Measurements from ENCODE around the gene LRRC8E.

Gene LRRC8E

DNA sequence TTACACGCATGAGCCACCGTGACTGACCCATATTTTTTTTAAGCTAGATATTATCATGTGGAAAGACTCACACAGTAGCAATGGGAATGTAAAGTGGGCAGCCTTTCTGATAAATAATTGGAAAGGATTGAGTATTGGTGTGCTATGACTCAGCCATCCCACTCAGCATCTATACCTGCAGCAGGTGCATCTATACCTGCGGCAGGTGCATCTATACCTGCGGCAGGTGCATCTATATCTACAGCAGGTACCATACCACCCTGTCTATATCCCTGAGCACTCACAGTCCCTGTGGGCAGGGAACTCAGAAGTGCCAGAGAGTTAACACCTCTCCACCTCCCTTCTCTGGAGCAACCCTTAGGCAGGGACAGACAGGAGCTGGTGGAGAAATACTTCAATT lies 5.2 kb upstream of the LRRC8E start:
- Histone ChIP-seq H3K27ac (ENCODE audit: low read length, poor library complexity, severe bottlenecking) (no peak overlapping the region), H2AK5ac (ENCODE audit: low read length, severe bottlenecking) (no peak overlapping the region), H2AFZ (ENCODE audit: low read depth, low read length) (no peak overlapping the region), H3K14ac (ENCODE audit: low read length in 2 of 2) (no peak overlapping the region), H4K91ac (ENCODE audit: low read length) (no peak overlapping the region), H2BK15ac (ENCODE audit: low read depth, poor library complexity, severe bottlenecking) (no peak overlapping the region), H2BK5ac (ENCODE audit: low read depth, low read length, poor library complexity, severe bottlenecking) (no peak overlapping the region), H3K27me3 (ENCODE audit: control insufficient read depth in 1 of 2, insufficient read depth in 1 of 2, low read length in 2 of 2) (peaks cover 5% of the 10 kb centered on the region in 2 experiments), H3K23ac (ENCODE audit: low read length in 2 of 2) (no peak overlapping the region), H2BK12ac (ENCODE audit: low read length in 2 of 2) (no peak overlapping the region), H3K4me1 (ENCODE audit: control insufficient read depth, insufficient read depth, low read depth, low read length) (peaks cover 5% of the 10 kb centered on the region), H3K36me3 (ENCODE audit: control insufficient read depth in 1 of 2, insufficient read depth in 2 of 2, low read depth in 1 of 2, low read length in 2 of 2) (peaks cover 0 to 4% of the 10 kb centered on the region in 2 experiments), H4K8ac (ENCODE audit: low read length) (no peak overlapping the region), H3K4me2 (ENCODE audit: low read length, poor library complexity, severe bottlenecking) (no peak overlapping the region), H3K9ac (ENCODE audit: low read length) (no peak overlapping the region), H3K4me3 (ENCODE audit: insufficient read depth in 1 of 2, low read depth in 1 of 2, low read length in 2 of 2) (no peak overlapping the region), H3K4ac (ENCODE audit: low read depth in 1 of 2, low read length in 2 of 2) (no peak overlapping the region), H3K9me3 (ENCODE audit: control insufficient read depth, low read length) (no peaks in the 10 kb centered on the region), H2BK120ac (ENCODE audit: low read depth, low read length) (no peak overlapping the region), H3K18ac (ENCODE audit: low read depth in 1 of 2, low read length in 2 of 2) (no peak overlapping the region), H3K79me1 (replicated peaks; ENCODE audit: low read length, poor library complexity, severe bottlenecking) (peaks cover 1% of the 10 kb centered on the region)
- WGBS = 97% methylated on average over 2 of the region's 4 CpGs
- DNase-seq = no peak

DNA sequence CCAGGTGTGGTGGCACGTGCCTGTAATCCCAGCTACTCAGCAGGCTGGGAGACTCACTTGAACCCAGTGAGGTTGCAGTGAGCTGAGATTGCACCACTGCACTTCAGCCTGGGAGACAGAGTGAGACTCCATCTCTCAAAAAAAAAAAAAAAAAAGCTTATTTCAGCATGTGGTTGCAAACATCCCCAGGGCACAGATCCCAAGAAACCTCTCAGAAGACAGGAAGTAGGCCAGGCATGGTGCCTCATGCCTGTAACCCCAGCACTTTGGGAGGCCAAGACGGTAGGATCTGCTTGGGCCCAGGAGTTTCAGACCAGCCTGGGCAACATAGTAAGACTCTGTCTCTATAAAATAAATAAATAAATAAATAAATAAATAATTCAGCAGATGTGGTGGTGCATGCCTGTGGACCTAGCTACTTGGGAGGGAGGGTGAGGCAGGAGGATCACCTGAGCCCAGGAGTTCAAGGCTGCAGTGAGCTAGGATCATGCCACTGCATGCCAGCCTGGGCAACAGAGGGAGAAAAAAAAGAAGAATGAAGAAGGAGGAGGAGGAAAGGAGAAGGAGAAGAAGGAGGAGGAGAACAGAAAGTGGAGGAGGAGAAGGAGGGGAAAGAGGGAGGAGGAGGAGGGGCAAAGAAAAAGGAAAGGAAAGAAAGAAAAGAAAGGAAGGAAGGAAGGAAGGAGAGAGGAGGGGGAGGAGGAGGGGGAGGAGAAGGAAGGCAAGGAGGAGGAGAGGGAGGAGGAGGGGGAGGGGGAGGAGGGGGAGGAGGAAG lies 4.3 kb upstream of the LRRC8E start:
- no peak overlapping the region for H2BK12ac ChIP-seq (ENCODE audit: low read length in 2 of 2)
- no peaks in the 10 kb centered on the region for H3K9me3 ChIP-seq (ENCODE audit: control insufficient read depth, low read length)
- no peak overlapping the region for H3K23ac ChIP-seq (ENCODE audit: low read length in 2 of 2)
- H3K14ac ChIP-seq (ENCODE audit: low read length in 2 of 2) = no peak overlapping the region
- no peak overlapping the region for H2AFZ ChIP-seq (ENCODE audit: low read depth, low read length)
- no peak overlapping the region for H3K4ac ChIP-seq (ENCODE audit: low read depth in 1 of 2, low read length in 2 of 2)
- DNase-seq = peak; percentile 69
- H3K79me1 ChIP-seq (replicated peaks; ENCODE audit: low read length, poor library complexity, severe bottlenecking) = peaks cover 8% of the 10 kb centered on the region
- H3K9ac ChIP-seq (ENCODE audit: low read length) = no peak overlapping the region
- no peak overlapping the region for H3K18ac ChIP-seq (ENCODE audit: low read depth in 1 of 2, low read length in 2 of 2)
- H4K91ac ChIP-seq (ENCODE audit: low read length) = no peak overlapping the region
- no peak overlapping the region for H2BK5ac ChIP-seq (ENCODE audit: low read depth, low read length, poor library complexity, severe bottlenecking)
- no peak overlapping the region for H4K8ac ChIP-seq (ENCODE audit: low read length)
- no peak overlapping the region for H3K4me2 ChIP-seq (ENCODE audit: low read length, poor library complexity, severe bottlenecking)
- peaks cover 13% of the 10 kb centered on the region for H3K4me1 ChIP-seq (ENCODE audit: control insufficient read depth, insufficient read depth, low read depth, low read length)
- whole genome bisulfite sequencing = 86% methylated on average over 1 of the region's 2 CpGs
- peaks cover 0 to 4% of the 10 kb centered on the region in 2 experiments for H3K36me3 ChIP-seq (ENCODE audit: control insufficient read depth in 1 of 2, insufficient read depth in 2 of 2, low read depth in 1 of 2, low read length in 2 of 2)
- H3K27me3 ChIP-seq (ENCODE audit: control insufficient read depth in 1 of 2, insufficient read depth in 1 of 2, low read length in 2 of 2) = peaks cover 5% of the 10 kb centered on the region in 2 experiments
- no peak overlapping the region for H3K4me3 ChIP-seq (ENCODE audit: insufficient read depth in 1 of 2, low read depth in 1 of 2, low read length in 2 of 2)
- no peak overlapping the region for H2AK5ac ChIP-seq (ENCODE audit: low read length, severe bottlenecking)
- no peak overlapping the region for H2BK120ac ChIP-seq (ENCODE audit: low read depth, low read length)
- H3K27ac ChIP-seq (ENCODE audit: low read length, poor library complexity, severe bottlenecking) = no peak overlapping the region
- H2BK15ac ChIP-seq (ENCODE audit: low read depth, poor library complexity, severe bottlenecking) = no peak overlapping the region

DNA sequence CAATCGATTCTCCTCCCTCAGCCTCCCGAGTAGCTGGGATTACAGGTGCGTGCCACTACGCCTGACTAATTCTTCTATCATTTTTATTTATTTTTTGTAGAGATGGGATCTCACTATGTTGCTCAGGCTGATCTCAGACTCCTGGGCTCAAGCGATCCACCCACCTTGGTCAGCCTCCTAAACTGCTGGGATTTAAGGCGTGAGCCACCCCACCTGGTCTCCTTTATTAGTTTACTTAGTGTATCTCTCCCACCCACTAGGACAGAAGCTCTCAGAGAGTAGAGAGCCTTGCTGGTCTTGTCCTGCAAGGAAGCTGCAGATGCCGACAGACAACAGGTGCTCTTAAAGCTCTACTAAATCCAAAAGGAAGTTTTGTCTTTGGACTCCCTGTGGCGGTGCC lies 2.5 kb upstream of the LRRC8E start:
- Histone ChIP-seq H3K79me1 (replicated peaks; ENCODE audit: low read length, poor library complexity, severe bottlenecking) (peaks cover 9% of the 10 kb centered on the region), H2BK120ac (ENCODE audit: low read depth, low read length) (no peak overlapping the region), H4K8ac (ENCODE audit: low read length) (no peak overlapping the region), H2BK12ac (ENCODE audit: low read length in 2 of 2) (no peak overlapping the region), H4K91ac (ENCODE audit: low read length) (no peak overlapping the region), H3K4me2 (ENCODE audit: low read length, poor library complexity, severe bottlenecking) (no peak overlapping the region), H3K27me3 (ENCODE audit: control insufficient read depth in 1 of 2, insufficient read depth in 1 of 2, low read length in 2 of 2) (peaks cover 5% of the 10 kb centered on the region in 2 experiments), H3K9me3 (ENCODE audit: control insufficient read depth, low read length) (no peaks in the 10 kb centered on the region), H2AK5ac (ENCODE audit: low read length, severe bottlenecking) (no peak overlapping the region), H3K36me3 (ENCODE audit: control insufficient read depth in 1 of 2, insufficient read depth in 2 of 2, low read depth in 1 of 2, low read length in 2 of 2) (no peaks in the 10 kb centered on the region), H3K4ac (ENCODE audit: low read depth in 1 of 2, low read length in 2 of 2) (no peak overlapping the region), H2BK5ac (ENCODE audit: low read depth, low read length, poor library complexity, severe bottlenecking) (no peak overlapping the region), H3K18ac (ENCODE audit: low read depth in 1 of 2, low read length in 2 of 2) (no peak overlapping the region), H3K4me1 (ENCODE audit: control insufficient read depth, insufficient read depth, low read depth, low read length) (peaks cover 13% of the 10 kb centered on the region), H3K9ac (ENCODE audit: low read length) (no peak overlapping the region), H2BK15ac (ENCODE audit: low read depth, poor library complexity, severe bottlenecking) (no peak overlapping the region), H3K27ac (ENCODE audit: low read length, poor library complexity, severe bottlenecking) (no peak overlapping the region), H2AFZ (ENCODE audit: low read depth, low read length) (no peak overlapping the region), H3K4me3 (ENCODE audit: insufficient read depth in 1 of 2, low read depth in 1 of 2, low read length in 2 of 2) (no peak overlapping the region), H3K14ac (ENCODE audit: low read length in 2 of 2) (no peak overlapping the region), H3K23ac (ENCODE audit: low read length in 2 of 2) (no peak overlapping the region)
- no peak for DNase-seq
- 93% methylated on average over 5 of the region's 8 CpGs for whole genome bisulfite sequencing

DNA sequence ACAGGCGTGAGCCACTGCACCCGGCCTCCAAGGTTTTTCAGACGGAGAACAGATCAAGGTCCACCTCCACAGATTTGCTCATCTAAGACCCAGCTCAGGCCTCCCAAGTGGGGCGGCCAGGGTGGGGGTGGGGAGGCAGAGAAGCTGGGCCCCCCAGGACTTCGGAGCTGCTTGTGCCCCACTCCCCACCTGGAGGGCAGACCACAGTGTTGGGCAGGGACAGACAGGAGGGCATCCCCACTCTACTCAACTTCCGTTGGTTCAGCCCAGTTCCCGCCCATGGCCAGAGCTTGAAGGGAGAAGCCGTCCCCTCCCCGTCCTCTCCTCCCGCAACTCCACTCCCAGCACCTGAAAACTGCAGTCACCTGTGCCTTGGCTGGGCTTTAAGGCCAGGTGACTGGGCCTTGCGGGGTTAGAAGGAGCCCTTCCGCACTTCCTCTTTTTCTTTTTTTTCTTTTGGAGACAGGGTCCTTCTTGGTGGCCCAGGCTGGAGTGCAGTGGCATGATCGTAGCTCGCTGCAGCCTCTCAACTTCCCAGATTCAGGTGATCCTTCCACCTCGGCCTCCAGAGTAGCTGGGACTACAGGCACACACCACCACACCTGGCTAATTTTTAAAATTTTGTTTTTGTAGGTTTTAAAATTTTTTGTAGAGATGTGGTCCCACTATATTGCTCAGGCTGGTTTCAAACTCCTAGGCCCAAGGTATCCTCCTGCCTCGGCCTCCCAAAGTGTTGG lies 734 bp upstream of the LRRC8E start:
- Histone ChIP-seq H3K79me1 (replicated peaks; ENCODE audit: low read length, poor library complexity, severe bottlenecking) (peaks cover 18% of the 10 kb centered on the region), H3K18ac (ENCODE audit: low read depth in 1 of 2, low read length in 2 of 2) (no peak overlapping the region), H3K23ac (ENCODE audit: low read length in 2 of 2) (no peak overlapping the region), H3K14ac (ENCODE audit: low read length in 2 of 2) (no peak overlapping the region), H3K27ac (ENCODE audit: low read length, poor library complexity, severe bottlenecking) (no peak overlapping the region), H3K4me3 (ENCODE audit: insufficient read depth in 1 of 2, low read depth in 1 of 2, low read length in 2 of 2) (peak overlapping the region in 1 of 2 experiments; percentile 89), H3K4me2 (ENCODE audit: low read length, poor library complexity, severe bottlenecking) (peak overlapping the region; percentile 76), H3K36me3 (ENCODE audit: control insufficient read depth in 1 of 2, insufficient read depth in 2 of 2, low read depth in 1 of 2, low read length in 2 of 2) (no peaks in the 10 kb centered on the region), H3K9me3 (ENCODE audit: control insufficient read depth, low read length) (no peaks in the 10 kb centered on the region), H2BK12ac (ENCODE audit: low read length in 2 of 2) (peak overlapping the region in 1 of 2 experiments; percentile 35), H4K8ac (ENCODE audit: low read length) (peak overlapping the region; percentile 38), H3K9ac (ENCODE audit: low read length) (no peak overlapping the region), H2AK5ac (ENCODE audit: low read length, severe bottlenecking) (no peak overlapping the region), H3K27me3 (ENCODE audit: control insufficient read depth in 1 of 2, insufficient read depth in 1 of 2, low read length in 2 of 2) (peaks cover 0 to 5% of the 10 kb centered on the region in 2 experiments), H2AFZ (ENCODE audit: low read depth, low read length) (no peak overlapping the region), H2BK120ac (ENCODE audit: low read depth, low read length) (peak overlapping the region; percentile 82), H2BK15ac (ENCODE audit: low read depth, poor library complexity, severe bottlenecking) (no peak overlapping the region), H3K4me1 (ENCODE audit: control insufficient read depth, insufficient read depth, low read depth, low read length) (peaks cover 23% of the 10 kb centered on the region), H4K91ac (ENCODE audit: low read length) (peak overlapping the region; percentile 9), H2BK5ac (ENCODE audit: low read depth, low read length, poor library complexity, severe bottlenecking) (no peak overlapping the region), H3K4ac (ENCODE audit: low read depth in 1 of 2, low read length in 2 of 2) (peak overlapping the region in 1 of 2 experiments; percentile 71)
- no peak for DNase-seq
- 87% methylated on average over 14 of the region's 16 CpGs for WGBS

Measured in mesenchymal stem cell (in vitro differentiated cells and primary cell).